ENCODE measurements around the gene CELA2A. TPM values are rescaled to one million over a fixed set of nuclear protein-coding genes. Genes with fewer than 3 reads are reported as not detected.

CELA2A gene
- total RNA-seq, 1 donor: not detected

DNA sequence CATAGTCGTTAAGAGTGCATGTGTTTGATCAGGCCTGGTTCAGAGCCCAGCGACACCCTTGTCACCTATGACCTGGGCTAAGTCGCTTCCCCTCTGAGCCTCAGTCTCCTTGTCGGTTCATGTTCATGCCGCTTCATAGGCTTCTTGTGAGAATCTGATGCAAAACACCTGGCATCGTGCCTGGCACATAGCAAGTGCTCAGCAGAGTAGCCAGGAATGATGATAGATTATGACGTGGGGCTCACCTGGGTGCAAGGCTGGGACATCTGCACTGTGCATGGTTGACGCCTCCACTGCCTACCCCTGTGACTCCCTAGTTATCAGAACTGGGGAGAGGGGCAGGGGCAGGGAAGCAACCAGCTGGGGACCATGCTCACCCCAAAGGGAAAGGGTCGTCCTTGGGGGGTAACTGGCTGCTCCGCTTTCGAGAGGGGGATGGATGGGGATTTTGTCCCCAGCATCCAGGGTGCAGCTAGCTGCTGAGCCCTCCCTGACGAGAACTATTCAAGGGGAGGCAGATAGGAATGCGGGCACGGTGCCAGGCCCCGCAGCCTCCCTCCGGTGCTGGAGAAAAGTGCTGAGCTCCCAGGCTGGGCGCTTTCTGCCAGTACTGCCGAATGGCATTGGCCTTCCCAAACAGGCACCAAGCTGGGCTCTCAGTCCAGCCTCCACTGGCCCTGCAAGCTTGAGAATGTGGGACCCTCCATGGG lies 37.6 kb upstream of the CELA2A start:
- TF ChIP-seq, protein P1, sequence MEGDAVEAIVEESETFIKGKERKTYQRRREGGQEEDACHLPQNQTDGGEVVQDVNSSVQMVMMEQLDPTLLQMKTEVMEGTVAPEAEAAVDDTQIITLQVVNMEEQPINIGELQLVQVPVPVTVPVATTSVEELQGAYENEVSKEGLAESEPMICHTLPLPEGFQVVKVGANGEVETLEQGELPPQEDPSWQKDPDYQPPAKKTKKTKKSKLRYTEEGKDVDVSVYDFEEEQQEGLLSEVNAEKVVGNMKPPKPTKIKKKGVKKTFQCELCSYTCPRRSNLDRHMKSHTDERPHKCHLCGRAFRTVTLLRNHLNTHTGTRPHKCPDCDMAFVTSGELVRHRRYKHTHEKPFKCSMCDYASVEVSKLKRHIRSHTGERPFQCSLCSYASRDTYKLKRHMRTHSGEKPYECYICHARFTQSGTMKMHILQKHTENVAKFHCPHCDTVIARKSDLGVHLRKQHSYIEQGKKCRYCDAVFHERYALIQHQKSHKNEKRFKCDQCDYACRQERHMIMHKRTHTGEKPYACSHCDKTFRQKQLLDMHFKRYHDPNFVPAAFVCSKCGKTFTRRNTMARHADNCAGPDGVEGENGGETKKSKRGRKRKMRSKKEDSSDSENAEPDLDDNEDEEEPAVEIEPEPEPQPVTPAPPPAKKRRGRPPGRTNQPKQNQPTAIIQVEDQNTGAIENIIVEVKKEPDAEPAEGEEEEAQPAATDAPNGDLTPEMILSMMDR (IDR thresholded peaks at IDR 0.05; ENCODE audit: insufficient read depth, low read length): no peak
- DNase-seq (ENCODE audit: low read depth): no peak

DNA sequence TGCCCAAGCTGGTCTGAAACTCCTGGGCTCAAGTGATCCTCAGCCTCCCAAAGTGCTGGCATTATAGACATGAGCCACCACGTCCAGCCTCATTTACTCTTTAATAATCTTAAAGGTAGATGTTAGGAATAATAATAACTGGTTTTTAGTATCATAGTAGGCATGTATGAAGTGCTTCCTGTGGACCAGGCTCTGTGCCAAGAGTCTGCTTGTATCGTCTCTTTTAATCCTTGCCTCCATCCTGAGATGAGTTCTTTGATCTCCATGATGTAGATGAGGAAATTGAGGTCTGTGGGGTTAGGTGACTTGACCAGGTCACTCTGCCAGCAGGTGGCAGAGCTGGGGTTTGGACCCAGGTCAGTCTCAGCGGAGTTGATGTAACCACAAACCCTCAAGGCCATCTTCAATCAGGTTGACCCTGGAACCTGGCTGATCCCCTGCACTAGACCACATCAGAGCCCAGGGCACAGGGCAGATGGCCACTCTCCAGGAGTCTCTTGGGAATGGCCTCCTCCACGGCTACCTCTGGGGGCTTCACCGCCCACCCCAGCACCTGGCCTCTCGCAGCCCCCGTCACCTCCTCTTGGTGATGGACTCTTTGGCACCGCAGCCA lies 35.6 kb upstream of the CELA2A start:
- no peak for DNase-seq (ENCODE audit: low read depth)
- no peak overlapping the region for H3K4me3 ChIP-seq (ENCODE audit: low read depth, low read length)
- TF ChIP-seq, protein P1 (IDR thresholded peaks at IDR 0.05; ENCODE audit: insufficient read depth, low read length): no peak

More for the DNA sequence above, 37.6 kb upstream of the CELA2A start:
- no peak overlapping the region for H3K4me3 ChIP-seq (ENCODE audit: low read depth, low read length)

DNA sequence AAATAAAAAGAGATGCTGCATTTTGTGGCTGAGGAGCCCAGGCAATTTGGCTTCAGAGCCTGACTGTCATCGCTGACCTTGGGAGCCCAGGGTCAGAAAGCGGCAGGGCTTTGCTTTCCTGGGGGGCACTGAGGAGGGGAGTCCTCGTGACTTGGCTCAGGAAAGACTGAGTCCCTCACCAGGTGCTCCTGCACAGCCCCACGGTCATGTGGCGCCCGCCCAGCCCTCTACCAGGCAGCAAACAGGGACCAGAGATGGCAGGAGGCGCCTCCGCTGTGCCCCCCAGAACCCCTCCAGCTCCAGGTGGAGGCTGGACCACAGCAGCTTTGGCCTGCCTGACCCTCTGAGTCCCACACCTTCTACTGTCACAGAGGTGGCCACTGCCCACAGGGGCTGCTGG lies 33.7 kb upstream of the CELA2A start:
- TF ChIP-seq, protein P1 (IDR thresholded peaks at IDR 0.05; ENCODE audit: insufficient read depth, low read length): no peak
- no peak for DNase-seq (ENCODE audit: low read depth)
- H3K4me3 ChIP-seq (ENCODE audit: low read depth, low read length): no peak overlapping the region

DNA sequence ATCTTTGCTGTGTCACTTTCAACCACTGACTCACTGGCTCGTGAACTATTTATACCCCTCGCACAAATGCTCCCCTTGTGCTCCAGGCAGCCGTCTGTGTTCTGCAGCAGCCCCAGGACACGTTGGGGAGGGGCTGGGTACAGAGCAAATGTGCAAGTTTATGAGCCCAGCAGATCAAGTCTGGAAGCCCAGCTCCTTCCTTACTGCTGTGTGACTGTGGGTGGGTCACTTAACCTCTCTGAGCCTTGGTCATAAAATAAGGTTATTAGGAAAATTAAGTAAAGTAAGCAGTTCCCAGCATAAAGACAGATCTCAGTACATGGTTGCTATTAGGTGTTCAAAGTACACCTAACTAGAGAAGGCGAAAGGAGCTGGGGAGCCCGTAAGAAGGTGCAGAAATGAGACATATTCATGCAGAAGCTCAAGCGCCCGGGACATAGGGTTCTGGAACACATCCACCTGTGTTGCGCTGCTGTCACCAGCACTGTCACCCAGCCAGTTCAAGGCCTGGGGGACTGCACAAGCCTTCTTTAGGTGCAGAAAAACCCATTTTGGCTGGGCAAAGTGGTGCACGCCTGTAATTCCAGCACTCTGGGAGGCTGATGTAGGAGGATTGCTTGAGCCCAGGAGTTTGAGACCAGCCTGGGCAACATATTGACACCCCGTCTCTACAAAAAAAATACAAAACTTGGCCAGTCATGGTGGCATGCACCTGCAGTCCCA lies 33.0 kb upstream of the CELA2A start:
- TF ChIP-seq, protein P1 (IDR thresholded peaks at IDR 0.05; ENCODE audit: insufficient read depth, low read length): no peak
- no peak for DNase-seq (ENCODE audit: low read depth)
- H3K4me3 ChIP-seq (ENCODE audit: low read depth, low read length): no peak overlapping the region

DNA sequence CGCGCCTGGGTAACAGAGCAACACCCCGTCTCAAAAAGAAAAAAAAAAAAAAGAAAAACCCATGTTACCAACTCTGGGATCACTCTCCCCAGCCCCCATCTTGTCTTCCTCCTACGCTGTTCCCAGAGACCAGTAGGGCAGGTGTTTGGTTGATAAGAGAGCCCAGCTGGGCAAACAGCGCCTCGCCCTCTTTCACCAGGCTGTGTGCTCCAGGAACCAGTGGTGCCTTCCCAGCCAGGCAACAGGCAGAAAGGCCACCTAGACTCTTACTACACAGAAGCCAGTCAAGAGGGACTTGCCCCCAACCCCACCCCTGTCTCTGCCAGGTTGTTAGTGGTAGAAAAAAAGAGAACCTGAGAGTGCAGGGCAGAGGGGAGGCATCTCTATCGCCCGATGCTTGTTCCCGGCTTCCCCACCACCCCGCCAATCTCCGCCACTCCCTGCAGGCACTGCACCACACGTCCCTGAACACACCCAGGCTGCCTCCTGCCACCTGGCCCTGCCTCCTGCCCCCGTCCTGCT lies 32.3 kb upstream of the CELA2A start:
- H3K4me3 ChIP-seq (ENCODE audit: low read depth, low read length): no peak overlapping the region
- TF ChIP-seq, protein P1 (IDR thresholded peaks at IDR 0.05; ENCODE audit: insufficient read depth, low read length): no peak
- DNase-seq (ENCODE audit: low read depth): no peak

DNA sequence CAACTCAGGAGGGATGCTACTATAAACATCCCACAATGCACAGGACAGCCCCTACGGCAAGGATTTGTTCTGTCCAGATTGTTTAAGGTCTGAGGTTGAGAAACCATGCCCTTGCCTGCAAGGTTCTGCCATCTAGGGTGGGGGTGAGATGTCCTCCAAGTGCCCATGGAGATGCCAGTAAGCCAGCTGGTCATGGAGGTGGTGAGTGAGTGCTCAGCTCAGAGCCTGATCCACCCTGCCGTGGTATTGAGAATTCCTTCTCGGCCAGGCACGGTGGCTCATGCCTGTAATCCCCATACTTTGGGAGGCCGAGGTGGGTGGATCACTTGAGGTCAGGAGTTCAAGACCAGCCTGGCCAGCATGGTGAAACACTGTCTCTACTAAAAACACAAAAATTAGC lies 31.6 kb upstream of the CELA2A start:
- H3K4me3 ChIP-seq (ENCODE audit: low read depth, low read length): no peak overlapping the region
- DNase-seq (ENCODE audit: low read depth): no peak
- TF ChIP-seq, protein P1 (IDR thresholded peaks at IDR 0.05; ENCODE audit: insufficient read depth, low read length): no peak
